Lower leg skin (tissue), 4 donors: Measurements from ENCODE around the gene TPM1. TPM values are rescaled to one million over a fixed set of nuclear protein-coding genes. Genes with fewer than 3 reads are reported as not detected.

Experiments
- DNase-seq, 2 donors: peaks; one replicate each; pipeline ENCODE4 v3.0.0-alpha.2; 2019; ENCODE audit warnings: low spot score in 2 of 2
- H3K4me3 ChIP-seq: fragments of 200-600 bp; sonication (generic); 2 replicates; pipeline ENCODE4 v1.5.1; 2017; ENCODE audit warnings: mild to moderate bottlenecking, low read depth; ENCODE audit not compliant: poor library complexity, severe bottlenecking
- CTCF ChIP-seq, 3 donors: fragments of 450-650 bp; IDR thresholded peaks; one replicate each; pipeline ENCODE4 v1.5.1; 2016; ENCODE audit warnings: antibody characterized with exemption in 3 of 3, mild to moderate bottlenecking in 3 of 3, moderate library complexity in 2 of 3
- POLR2A ChIP-seq, 2 donors: fragments of 450-650 bp; IDR thresholded peaks; one replicate each; pipeline ENCODE4 v1.6.1; 2016 to 2017; ENCODE audit warnings: antibody characterized with exemption in 2 of 2, mild to moderate bottlenecking in 1 of 2, moderate library complexity in 1 of 2
- WGBS, 2 donors: methylation state at CpG; one replicate each; pipeline ENCODE4 v1.1.5; 2018; 5-methylcytosine and 5-hydroxymethylcytosine counted together
- intact Hi-C: fragments of 100-400 bp; cut with DNase I; formaldehyde crosslinking; loops from one replicate; pipeline ENCODE4 v1.15.0; 2023; ENCODE audit warnings: low total_unique reads
- total RNA-seq, 4 donors: library from RNA; depleted of rRNA; stranded (reverse); fragments of >200 nt; gene quantifications; one replicate each; pipeline ENCODE4 v1.1.0, GENCODE V29; 2016

The TPM1 gene
- total RNA-seq, 4 donors from 2014 or later = 67.6 to 193 (median 95.9) TPM

- H3K4me3 ChIP-seq = no peak overlapping the region
- 83 to 88% methylated on average over 2 of the region's 2 CpGs for WGBS, 2 donors
- intact Hi-C loops = no loop called here
- DNase-seq = no peak
- TF ChIP-seq POLR2A (IDR thresholded peaks at IDR 0.05) = no peak
Measured at GRCh38 chr15:63109498-63109897, 67.0 kb downstream of the TPM1 start.

GRCh38 chr15:63109920-63110319, 67.4 kb downstream of the TPM1 start:
- no peak for DNase-seq
- WGBS, 2 donors = 95 to 100% methylated on average over 2 of the region's 2 CpGs
- H3K4me3 ChIP-seq = no peak overlapping the region
- TF ChIP-seq CTCF (IDR thresholded peaks at IDR 0.05) = no peak
- intact Hi-C loops = no loop called here

- TF ChIP-seq POLR2A (IDR thresholded peaks at IDR 0.05) (no peak), CTCF (IDR thresholded peaks at IDR 0.05) (no peak)
- intact Hi-C loops = no loop called here
- 93 to 100% methylated on average over 3 of the region's 3 CpGs for WGBS, 2 donors
- no peak overlapping the region for H3K4me3 ChIP-seq
- peak in 1 of 2 donors; percentile 10 for DNase-seq
Measured at GRCh38 chr15:63110428-63111026, 68.0 kb downstream of the TPM1 start.

GRCh38 chr15:63111481-63111880, 68.9 kb downstream of the TPM1 start:
- TF ChIP-seq CTCF (IDR thresholded peaks at IDR 0.05) = no peak
- no peak for TF ChIP-seq POLR2A (IDR thresholded peaks at IDR 0.05)
- no peak for DNase-seq
- intact Hi-C loops = no loop called here
- H3K4me3 ChIP-seq = no peak overlapping the region

- no peak for DNase-seq
- no peak overlapping the region for H3K4me3 ChIP-seq
- WGBS, 2 donors = 94 to 97% methylated on average over 3 of the region's 3 CpGs
- TF ChIP-seq POLR2A (IDR thresholded peaks at IDR 0.05) (no peak), CTCF (IDR thresholded peaks at IDR 0.05) (no peak)
- intact Hi-C loops = no loop called here
Measured at GRCh38 chr15:63112871-63113270, 70.3 kb downstream of the TPM1 start.

- TF ChIP-seq POLR2A (IDR thresholded peaks at IDR 0.05) = no peak
- no peak for TF ChIP-seq CTCF (IDR thresholded peaks at IDR 0.05)
- whole genome bisulfite sequencing, 2 donors = 68 to 70% methylated on average over 2 of the region's 2 CpGs
- DNase-seq = no peak
Measured at GRCh38 chr15:63114465-63114864, 71.9 kb downstream of the TPM1 start.

More at GRCh38 chr15:63114465-63114864, 71.9 kb downstream of the TPM1 start:
- intact Hi-C loops = no loop called here
- H3K4me3 ChIP-seq = no peak overlapping the region

Other genes with a start within 250 kb of the TPM1 start
- 10 to 100 TPM; 13.6 to 25.0 (median 19.4) TPM for gene LACTB, start 79.1 kb downstream of the TPM1 start, total RNA-seq
- 10 to 100 TPM; 39.6 to 64.9 (median 55.8) TPM for gene RPS27L, start 114.7 kb downstream of the TPM1 start, total RNA-seq
- gene RAB8B, start 146.9 kb downstream of the TPM1 start, total RNA-seq = 10 to 100 TPM in 3 of 4 donors, 1 to 10 TPM in 1; 9.1 to 23.6 (median 10.7) TPM
- 1 to 10 TPM; 4.6 to 8.1 (median 6.5) TPM for gene APH1B, start 234.9 kb downstream of the TPM1 start, total RNA-seq